Measurements from ENCODE around the gene KIF1B.

DNA sequence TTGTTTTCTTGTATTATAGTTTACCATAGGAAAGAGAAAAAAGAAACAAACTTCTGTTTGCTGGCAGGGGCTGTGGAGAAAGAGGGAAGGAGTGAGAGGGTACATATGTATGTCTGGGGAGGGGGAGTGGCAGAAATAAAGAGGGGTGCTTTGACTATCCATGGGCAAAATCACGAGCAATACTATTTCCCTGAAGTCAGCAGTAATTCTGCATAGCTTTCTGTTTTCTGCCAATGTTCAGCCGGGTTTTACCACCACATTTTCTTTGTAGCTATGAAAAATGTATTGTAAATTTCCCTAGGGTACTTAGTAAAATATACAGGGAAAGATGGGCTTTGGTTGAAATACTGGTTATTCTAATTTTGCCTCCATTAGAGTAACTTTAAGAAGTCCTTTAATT, 143.3 kb downstream of the KIF1B start:
- TF ChIP-seq POLR2AphosphoS5 (IDR thresholded peaks at IDR 0.05; ENCODE audit: borderline replicate concordance, low read depth, low read length) (no peak), EZH2 (IDR thresholded peaks at IDR 0.05) (no peak), FOXP2 (optimal IDR thresholded peaks at IDR 0.05; ENCODE audit: control extremely low read depth, extremely low read length, insufficient read depth) (no peak)
